Tibial nerve (tissue), 4 donors: Measurements from ENCODE around the gene ARHGEF28. TPM values are rescaled to one million over a fixed set of nuclear protein-coding genes. Genes with fewer than 3 reads are reported as not detected.

Experiments
- DNase-seq, 2 donors: peaks; one replicate each; pipeline ENCODE4 v3.0.0-alpha.2; 2019; ENCODE audit warnings: low spot score in 2 of 2
- H3K27ac ChIP-seq, 4 donors: fragments of 200-600 bp; sonication (generic) in 3 of 4; one replicate each; pipeline ENCODE4 v1.5.1; 2017 to 2019; ENCODE audit warnings: mild to moderate bottlenecking in 1 of 4
- H3K27me3 ChIP-seq, 2 donors: fragments of 200-600 bp; sonication (generic) in 1 of 2; one replicate each; pipeline versions ENCODE4 v1.5.1 to v1.6.0; 2017 to 2019
- H3K36me3 ChIP-seq, 3 donors: fragments of 200-600 bp; sonication (generic); one replicate each; pipeline ENCODE4 v1.5.1; 2018 to 2019
- H3K4me1 ChIP-seq, 4 donors: fragments of 200-600 bp; sonication (generic) in 3 of 4; one replicate each; pipeline ENCODE4 v1.5.1; 2017 to 2019
- H3K4me3 ChIP-seq, 4 donors: fragments of 200-600 bp; sonication (generic) in 3 of 4; one replicate each; pipeline ENCODE4 v1.5.1; 2017 to 2019; ENCODE audit warnings: mild to moderate bottlenecking in 1 of 4, moderate library complexity in 1 of 4
- H3K9me3 ChIP-seq, 4 donors: fragments of 200-600 bp; sonication (generic) in 3 of 4; one replicate each; pipeline ENCODE4 v1.5.1; 2017 to 2019
- EP300 ChIP-seq, 2 donors: sonication (generic); formaldehyde crosslinking; IDR thresholded peaks; one replicate each; pipeline ENCODE4 v1.6.1; 2017; ENCODE audit warnings: antibody characterized with exemption in 2 of 2, mild to moderate bottlenecking in 1 of 2
- POLR2A ChIP-seq, 2 donors: fragments of 450-650 bp; IDR thresholded peaks; one replicate each; pipeline ENCODE4 v1.6.1; 2017; ENCODE audit warnings: antibody characterized with exemption in 2 of 2, mild to moderate bottlenecking in 2 of 2, moderate library complexity in 2 of 2
- WGBS, 2 donors: methylation state at CpG; one replicate each; pipeline ENCODE4 v1.1.5; 2018; 5-methylcytosine and 5-hydroxymethylcytosine counted together
- total RNA-seq, 4 donors: library from RNA; depleted of rRNA; stranded (reverse); fragments of >200 nt; gene quantifications; one replicate each; pipeline ENCODE4 v1.1.0, GENCODE V29; 2016
- TF ChIP-seq, protein P1 (sequence below), 5 experiments: fragments of 200-600 bp in 3 of 5; fragments of 450-650 bp in 2 of 5; sonication (generic) in 3 of 5; IDR thresholded peaks; one replicate each; pipeline ENCODE4 v1.5.1; 2016 to 2019; ENCODE audit warnings: antibody characterized with exemption in 5 of 5, mild to moderate bottlenecking in 3 of 5, moderate library complexity in 2 of 5

The ARHGEF28 gene
- total RNA-seq, 4 donors from 2014 or later, result 66.0 to 83.9 (median 72.5) TPM

DNA sequence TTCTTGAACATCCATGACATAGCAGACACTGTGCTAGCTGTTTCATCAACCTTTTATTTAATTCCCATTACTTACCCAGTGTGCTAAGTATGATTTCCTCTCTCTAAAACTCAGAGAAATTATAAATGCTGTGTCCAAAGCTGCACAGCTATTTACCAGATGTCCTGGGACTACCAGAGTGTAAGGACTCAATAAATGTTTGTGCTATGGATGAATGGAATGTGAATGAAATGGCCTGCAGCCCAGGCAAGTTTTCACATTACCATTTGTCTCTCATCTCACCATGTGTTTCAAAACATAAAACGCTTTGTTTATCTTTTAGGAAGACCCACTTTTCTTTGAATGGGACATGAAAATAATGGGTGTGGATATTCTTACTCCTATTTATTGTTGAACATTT lies 96.2 kb downstream of the ARHGEF28 start:
- no peaks in the 10 kb centered on the region for H3K36me3 ChIP-seq
- H3K4me3 ChIP-seq, result no peak overlapping the region
- WGBS, 2 donors, result 19 to 35% methylated on average over 1 of the region's 1 CpG
- DNase-seq, result no peak
- TF ChIP-seq POLR2A (IDR thresholded peaks at IDR 0.05), result no peak
- TF ChIP-seq, protein P1, sequence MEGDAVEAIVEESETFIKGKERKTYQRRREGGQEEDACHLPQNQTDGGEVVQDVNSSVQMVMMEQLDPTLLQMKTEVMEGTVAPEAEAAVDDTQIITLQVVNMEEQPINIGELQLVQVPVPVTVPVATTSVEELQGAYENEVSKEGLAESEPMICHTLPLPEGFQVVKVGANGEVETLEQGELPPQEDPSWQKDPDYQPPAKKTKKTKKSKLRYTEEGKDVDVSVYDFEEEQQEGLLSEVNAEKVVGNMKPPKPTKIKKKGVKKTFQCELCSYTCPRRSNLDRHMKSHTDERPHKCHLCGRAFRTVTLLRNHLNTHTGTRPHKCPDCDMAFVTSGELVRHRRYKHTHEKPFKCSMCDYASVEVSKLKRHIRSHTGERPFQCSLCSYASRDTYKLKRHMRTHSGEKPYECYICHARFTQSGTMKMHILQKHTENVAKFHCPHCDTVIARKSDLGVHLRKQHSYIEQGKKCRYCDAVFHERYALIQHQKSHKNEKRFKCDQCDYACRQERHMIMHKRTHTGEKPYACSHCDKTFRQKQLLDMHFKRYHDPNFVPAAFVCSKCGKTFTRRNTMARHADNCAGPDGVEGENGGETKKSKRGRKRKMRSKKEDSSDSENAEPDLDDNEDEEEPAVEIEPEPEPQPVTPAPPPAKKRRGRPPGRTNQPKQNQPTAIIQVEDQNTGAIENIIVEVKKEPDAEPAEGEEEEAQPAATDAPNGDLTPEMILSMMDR (IDR thresholded peaks at IDR 0.05), result no peak
- TF ChIP-seq EP300 (IDR thresholded peaks at IDR 0.05), result no peak
- H3K27me3 ChIP-seq, result no peaks in the 10 kb centered on the region
- no peaks in the 10 kb centered on the region for H3K9me3 ChIP-seq
- peaks cover 0 to 41% (median 9%) of the 10 kb centered on the region in 4 donors for H3K4me1 ChIP-seq
- H3K27ac ChIP-seq, result peak overlapping the region in 1 of 4 donors; percentile 32

DNA sequence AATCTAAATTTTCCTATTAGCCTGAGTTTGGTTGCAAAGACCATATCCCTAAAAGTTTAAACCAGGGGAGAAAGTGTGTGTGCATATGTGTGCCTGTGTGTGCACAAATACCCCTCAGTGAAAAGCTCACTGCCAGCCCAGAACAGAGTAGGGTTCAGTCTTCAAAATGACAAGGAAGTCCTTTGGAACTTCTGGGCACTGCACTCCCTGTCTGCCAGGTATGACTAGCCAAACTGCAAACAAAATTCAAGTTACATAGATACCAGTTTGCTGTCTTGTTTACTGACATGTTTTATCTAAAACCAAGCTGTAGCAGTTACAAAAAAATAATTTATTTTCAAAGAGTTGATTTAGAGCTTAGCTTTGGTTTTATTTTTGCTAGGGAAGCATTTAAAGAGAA lies 100.1 kb downstream of the ARHGEF28 start:
- Histone ChIP-seq H3K36me3 (no peaks in the 10 kb centered on the region), H3K27ac (peak overlapping the region in 2 of 4 donors; percentile 75 to 80), H3K9me3 (no peaks in the 10 kb centered on the region), H3K27me3 (no peaks in the 10 kb centered on the region), H3K4me3 (no peak overlapping the region), H3K4me1 (peaks cover 0 to 68% (median 20%) of the 10 kb centered on the region in 4 donors)
- TF ChIP-seq, protein P1 (IDR thresholded peaks at IDR 0.05), result no peak
- no peak for TF ChIP-seq EP300 (IDR thresholded peaks at IDR 0.05)
- no peak for DNase-seq

DNA sequence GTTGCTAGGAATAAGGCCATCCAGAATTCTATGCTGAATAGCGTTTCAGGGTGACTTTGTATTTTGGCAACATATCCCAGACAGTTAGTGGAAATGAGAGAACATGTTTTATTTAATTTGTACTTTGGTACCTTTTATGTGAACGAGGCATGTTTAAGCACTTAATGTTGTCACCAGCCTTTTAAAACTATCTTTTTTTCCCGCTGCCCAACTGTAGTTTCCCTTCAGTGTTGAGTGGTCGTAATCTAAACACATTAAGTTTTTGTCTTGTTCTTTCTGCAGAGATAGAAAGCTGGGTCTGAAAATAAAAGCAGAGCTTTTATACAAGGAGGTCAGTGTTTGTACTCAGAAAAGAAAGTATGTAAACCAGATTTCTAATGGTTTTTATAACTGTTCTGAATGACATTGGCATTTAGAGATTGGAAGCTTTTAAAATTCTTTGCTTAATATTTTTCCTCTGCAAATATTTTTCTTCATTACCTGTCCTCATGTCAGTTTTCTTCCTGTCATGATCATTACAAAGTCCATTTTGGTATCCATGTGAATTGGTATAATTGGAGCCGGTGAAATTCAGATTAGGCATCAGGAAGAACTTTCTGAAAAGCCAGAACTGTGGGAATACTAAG lies 100.7 kb downstream of the ARHGEF28 start:
- DNase-seq, result no peak
- TF ChIP-seq POLR2A (IDR thresholded peaks at IDR 0.05), result no peak
- no peak for TF ChIP-seq EP300 (IDR thresholded peaks at IDR 0.05)
- TF ChIP-seq, protein P1 (IDR thresholded peaks at IDR 0.05), result no peak
- no peaks in the 10 kb centered on the region for H3K27me3 ChIP-seq
- 47 to 53% methylated on average over 5 of the region's 5 CpGs for WGBS, 2 donors
- H3K4me3 ChIP-seq, result no peak overlapping the region
- H3K27ac ChIP-seq, result peak overlapping the region in 2 of 4 donors; percentile 75 to 80
- H3K9me3 ChIP-seq, result no peaks in the 10 kb centered on the region
- peaks cover 0 to 64% (median 20%) of the 10 kb centered on the region in 4 donors for H3K4me1 ChIP-seq
- no peaks in the 10 kb centered on the region for H3K36me3 ChIP-seq

DNA sequence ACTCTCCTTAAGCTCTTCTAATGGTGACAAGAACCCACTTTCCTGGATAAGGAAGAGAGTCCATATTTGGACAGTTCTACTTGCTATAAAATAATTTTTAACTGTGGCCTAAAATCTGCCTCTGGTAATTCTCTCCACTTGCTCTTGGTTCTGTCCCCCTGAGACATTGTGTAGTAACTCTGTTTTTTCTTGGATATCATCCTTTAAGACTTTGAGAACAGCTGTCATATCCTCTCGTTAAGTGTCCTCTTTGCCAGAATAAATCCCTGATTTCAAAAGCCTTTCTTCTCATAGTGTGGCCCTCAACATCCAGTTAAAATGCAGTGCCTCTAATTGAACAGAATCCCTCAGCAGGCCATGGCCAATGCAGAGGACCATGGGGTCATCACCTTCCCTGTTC lies 101.5 kb downstream of the ARHGEF28 start:
- TF ChIP-seq, protein P1 (IDR thresholded peaks at IDR 0.05), result no peak
- no peak for TF ChIP-seq POLR2A (IDR thresholded peaks at IDR 0.05)
- TF ChIP-seq EP300 (IDR thresholded peaks at IDR 0.05), result no peak
- DNase-seq, result no peak
- H3K9me3 ChIP-seq, result no peaks in the 10 kb centered on the region
- no peaks in the 10 kb centered on the region for H3K27me3 ChIP-seq
- H3K36me3 ChIP-seq, result no peaks in the 10 kb centered on the region
- peaks cover 0 to 56% (median 20%) of the 10 kb centered on the region in 4 donors for H3K4me1 ChIP-seq
- WGBS, 2 donors, result 67 to 72% methylated on average over 1 of the region's 1 CpG
- no peak overlapping the region for H3K4me3 ChIP-seq
- peak overlapping the region in 3 of 4 donors; percentile 21 to 80 (median 75) for H3K27ac ChIP-seq

DNA sequence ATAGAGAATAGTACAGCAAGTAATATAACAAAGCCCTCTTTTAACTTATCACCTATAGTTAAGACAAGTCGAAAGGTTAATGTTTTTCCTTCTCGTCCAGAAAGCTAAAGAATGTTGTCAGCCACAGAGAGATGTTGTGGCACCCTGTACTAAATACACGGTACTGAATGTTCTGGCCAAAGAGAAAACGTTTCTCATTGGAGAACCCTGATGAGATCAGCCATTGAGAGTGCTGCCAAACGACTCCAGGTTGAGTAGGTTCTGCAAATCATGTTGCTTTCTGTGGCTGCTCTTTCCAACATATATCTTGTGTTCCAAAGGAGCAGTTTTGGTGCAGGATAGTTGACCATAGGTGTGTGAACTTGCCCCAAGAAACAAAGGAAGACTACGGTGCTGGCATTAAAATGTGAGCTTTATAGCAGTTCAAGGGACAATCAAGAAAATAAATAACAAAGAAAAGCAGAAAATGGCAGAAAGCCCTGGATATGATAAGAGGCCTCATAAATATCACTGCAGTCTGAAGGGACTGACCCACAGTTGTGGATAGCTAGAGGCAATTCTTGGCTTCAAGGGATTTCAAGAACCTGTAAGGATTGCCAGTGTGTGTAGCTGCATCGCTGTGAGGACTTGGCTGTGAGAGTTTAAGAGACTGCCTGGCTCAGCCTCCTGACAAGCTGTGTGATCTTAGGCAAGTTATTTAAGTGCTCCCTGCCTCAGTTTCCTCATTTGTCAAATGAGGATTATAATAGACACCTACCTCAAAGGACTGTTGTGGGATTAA lies 102.7 kb downstream of the ARHGEF28 start:
- Histone ChIP-seq H3K4me1 (peaks cover 0 to 61% (median 20%) of the 10 kb centered on the region in 4 donors), H3K4me3 (no peak overlapping the region), H3K27me3 (no peaks in the 10 kb centered on the region), H3K9me3 (no peaks in the 10 kb centered on the region), H3K27ac (peak overlapping the region in 2 of 4 donors; percentile 75 to 80), H3K36me3 (no peaks in the 10 kb centered on the region)
- 56 to 67% methylated on average over 7 of the region's 7 CpGs for WGBS, 2 donors
- DNase-seq, result no peak
- TF ChIP-seq POLR2A (IDR thresholded peaks at IDR 0.05), result no peak
- peak; percentile 18 to 62 for TF ChIP-seq EP300 (IDR thresholded peaks at IDR 0.05)
- TF ChIP-seq, protein P1 (IDR thresholded peaks at IDR 0.05), result no peak
